Fibroblast of the conjunctiva (primary cell): ENCODE data around the gene DPP7.
"Not testable (repeated sequence)": the region's sequence is repeated elsewhere in the genome, so short reads cannot be mapped to it uniquely, and the experiment has no call there.

Source experiments
- DNase-seq: peaks from one replicate; pipeline ENCODE4 v3.0.0-alpha.2; 2010; ENCODE audit warnings: low read depth

The DPP7 gene

GRCh38 chr9:137147793-137148160, 33.2 kb upstream of the DPP7 start:
- DNase-seq = no peak

GRCh38 chr9:137147091-137147792, 32.7 kb upstream of the DPP7 start:
- DNase-seq = no peak

- no peak for DNase-seq
These were observed 32.0 kb upstream of the DPP7 start for GRCh38 chr9:137146527-137146918.

- DNase-seq = no peak
These were observed 31.4 kb upstream of the DPP7 start for GRCh38 chr9:137145731-137146526.

- DNase-seq = no peak
These were observed 28.9 kb upstream of the DPP7 start for GRCh38 chr9:137143459-137143858.

- DNase-seq = no peak
These were observed 27.7 kb upstream of the DPP7 start for GRCh38 chr9:137141976-137142936.

GRCh38 chr9:137141050-137141810, 26.7 kb upstream of the DPP7 start:
- DNase-seq = no peak

GRCh38 chr9:137140151-137141012, 25.8 kb upstream of the DPP7 start:
- DNase-seq = no peak

GRCh38 chr9:137139468-137140150, 25.1 kb upstream of the DPP7 start:
- no peak for DNase-seq

- no peak for DNase-seq
These were observed 24.4 kb upstream of the DPP7 start, which contains the start of gene GRIN1 for GRCh38 chr9:137138722-137139467. GRIN1 (plus strand) TSS chr9:137139154; CDS start chr9:137139487, 333 bp downstream.

GRCh38 chr9:137138058-137138721, 23.7 kb upstream of the DPP7 start:
- DNase-seq = no peak

- DNase-seq = no peak
These were observed 22.5 kb upstream of the DPP7 start for GRCh38 chr9:137136881-137137607.

- DNase-seq = no peak
These were observed 21.8 kb upstream of the DPP7 start for GRCh38 chr9:137136261-137136880.

GRCh38 chr9:137135154-137135553, 20.6 kb upstream of the DPP7 start:
- not testable (repeated sequence) for DNase-seq

- DNase-seq = no peak
These were observed 19.7 kb upstream of the DPP7 start for GRCh38 chr9:137134191-137134590.

GRCh38 chr9:137130176-137130755, 15.7 kb upstream of the DPP7 start:
- no peak for DNase-seq
